ENCODE results near the gene TDRKH.

TDRKH gene

GRCh38 chr1:151737479-151737878 is 52.8 kb downstream of the TDRKH start:
- TF ChIP-seq REST (IDR thresholded peaks at IDR 0.05; ENCODE audit: insufficient read depth in 1 of 2, low read depth in 2 of 2, low read length in 2 of 2): no peak
- no peak for TF ChIP-seq POLR2AphosphoS5 (IDR thresholded peaks at IDR 0.05; ENCODE audit: low read depth, low read length)
- TF ChIP-seq SIN3A (IDR thresholded peaks at IDR 0.05; ENCODE audit: borderline replicate concordance, insufficient read depth, low read length): no peak
- no peak for TF ChIP-seq FOXP2 (optimal IDR thresholded peaks at IDR 0.05; ENCODE audit: borderline replicate concordance, extremely low read depth, extremely low read length, insufficient read depth)
- no peak for TF ChIP-seq TAF1 (IDR thresholded peaks at IDR 0.05; ENCODE audit: borderline replicate concordance, insufficient read depth, low read length)

- no peak for TF ChIP-seq FOXP2 (optimal IDR thresholded peaks at IDR 0.05; ENCODE audit: borderline replicate concordance, extremely low read depth, extremely low read length, insufficient read depth)
- no peak for TF ChIP-seq TAF1 (IDR thresholded peaks at IDR 0.05; ENCODE audit: borderline replicate concordance, insufficient read depth, low read length)
- TF ChIP-seq POLR2AphosphoS5 (IDR thresholded peaks at IDR 0.05; ENCODE audit: low read depth, low read length): no peak
- TF ChIP-seq REST (IDR thresholded peaks at IDR 0.05; ENCODE audit: insufficient read depth in 1 of 2, low read depth in 2 of 2, low read length in 2 of 2): no peak
- TF ChIP-seq SIN3A (IDR thresholded peaks at IDR 0.05; ENCODE audit: borderline replicate concordance, insufficient read depth, low read length): no peak
Observed at GRCh38 chr1:151737026-151737425, 53.3 kb downstream of the TDRKH start.

GRCh38 chr1:151733126-151733525 is 57.2 kb downstream of the TDRKH start:
- no peak for TF ChIP-seq FOXP2 (optimal IDR thresholded peaks at IDR 0.05; ENCODE audit: borderline replicate concordance, extremely low read depth, extremely low read length, insufficient read depth)
- no peak for TF ChIP-seq REST (IDR thresholded peaks at IDR 0.05; ENCODE audit: insufficient read depth in 1 of 2, low read depth in 2 of 2, low read length in 2 of 2)
- no peak for TF ChIP-seq SIN3A (IDR thresholded peaks at IDR 0.05; ENCODE audit: borderline replicate concordance, insufficient read depth, low read length)
- no peak for TF ChIP-seq TAF1 (IDR thresholded peaks at IDR 0.05; ENCODE audit: borderline replicate concordance, insufficient read depth, low read length)
- no peak for TF ChIP-seq POLR2AphosphoS5 (IDR thresholded peaks at IDR 0.05; ENCODE audit: low read depth, low read length)

- TF ChIP-seq FOXP2 (optimal IDR thresholded peaks at IDR 0.05; ENCODE audit: borderline replicate concordance, extremely low read depth, extremely low read length, insufficient read depth) (no peak), SIN3A (IDR thresholded peaks at IDR 0.05; ENCODE audit: borderline replicate concordance, insufficient read depth, low read length) (no peak), REST (IDR thresholded peaks at IDR 0.05; ENCODE audit: insufficient read depth in 1 of 2, low read depth in 2 of 2, low read length in 2 of 2) (no peak), POLR2AphosphoS5 (IDR thresholded peaks at IDR 0.05; ENCODE audit: low read depth, low read length) (no peak), TAF1 (IDR thresholded peaks at IDR 0.05; ENCODE audit: borderline replicate concordance, insufficient read depth, low read length) (no peak)
Observed at GRCh38 chr1:151729966-151730291, 60.4 kb downstream of the TDRKH start.

All from PFSK-1 (cell line).